Measurements from ENCODE around the gene AIG1.

AIG1 gene

DNA sequence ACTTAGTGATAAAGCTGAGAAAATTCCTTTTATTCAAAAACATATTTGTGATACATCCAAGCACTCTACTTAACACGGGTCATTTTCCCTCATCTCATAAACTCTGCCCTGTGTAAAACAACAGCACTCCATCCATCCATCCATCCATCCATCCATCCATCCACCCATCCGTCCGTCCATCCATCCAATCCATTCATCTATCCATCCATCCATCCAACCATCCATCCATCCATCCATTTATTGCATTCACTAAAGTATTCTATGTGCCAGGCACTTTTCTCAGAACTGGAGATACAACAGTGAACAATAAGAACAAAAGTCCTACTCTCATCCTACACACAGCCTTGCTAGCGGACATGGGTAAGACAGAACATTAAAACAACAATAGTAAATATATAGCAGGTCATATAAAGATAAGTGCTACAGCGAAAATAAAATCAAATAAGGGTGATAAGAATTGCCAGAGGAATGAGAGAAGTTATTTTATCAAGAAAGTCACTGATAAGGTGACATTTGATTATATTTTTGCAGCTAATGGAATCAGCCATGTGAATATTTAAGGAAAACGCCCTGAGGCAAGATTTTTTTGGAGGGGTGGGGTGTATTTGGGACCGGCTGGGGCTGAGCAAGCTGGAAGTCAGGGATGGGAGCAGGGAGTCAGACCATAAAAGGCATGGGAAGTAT, 311.7 kb downstream of the AIG1 start:
- DNase-seq (ENCODE audit: low read depth) = no peak

DNA sequence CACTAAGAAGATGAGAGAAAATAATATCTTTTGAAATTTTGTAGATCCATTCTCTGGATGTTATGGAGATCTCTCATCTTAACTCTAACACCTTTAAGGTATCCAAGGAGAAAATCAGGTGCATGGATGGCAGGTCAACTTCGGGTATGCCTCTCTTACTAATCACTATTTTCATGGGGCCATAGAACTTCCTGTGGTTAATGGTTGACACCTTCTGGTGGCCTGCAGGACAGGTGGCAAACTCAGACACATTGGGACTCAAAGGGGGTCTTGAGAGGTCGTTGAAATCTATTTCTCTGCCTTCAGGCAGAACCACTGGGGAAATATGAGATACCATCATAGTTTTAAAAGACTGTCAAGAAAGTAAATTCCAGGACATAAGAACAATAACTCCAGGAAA, 313.3 kb downstream of the AIG1 start:
- DNase-seq (ENCODE audit: low read depth) = no peak

DNA sequence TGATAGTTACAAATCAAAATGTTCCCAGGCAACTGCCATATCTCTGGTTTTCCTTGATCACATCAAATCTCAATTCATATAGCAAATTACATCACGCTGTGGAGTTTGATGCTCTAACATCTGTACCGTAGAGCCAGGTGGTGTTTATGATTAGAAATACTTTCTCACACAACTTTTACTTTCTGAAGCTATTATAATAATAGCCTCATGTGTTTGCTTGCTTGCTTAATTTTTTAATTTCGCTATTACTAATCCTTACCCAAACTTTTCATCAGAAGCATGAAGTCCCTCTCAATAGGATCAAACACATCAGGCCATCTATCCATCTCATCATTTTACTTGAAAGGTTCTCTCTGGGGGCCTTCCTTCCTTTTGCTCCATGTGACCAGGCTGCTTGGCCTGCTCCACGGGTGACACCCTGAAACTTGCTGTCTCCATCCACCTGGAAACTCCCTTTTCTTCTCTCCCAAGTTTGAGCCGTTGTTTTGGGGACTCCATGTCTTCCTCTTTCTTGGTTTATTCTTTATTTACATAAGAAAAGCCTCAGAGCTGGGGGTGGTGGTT, 314.4 kb downstream of the AIG1 start:
- no peak for DNase-seq (ENCODE audit: low read depth)

DNA sequence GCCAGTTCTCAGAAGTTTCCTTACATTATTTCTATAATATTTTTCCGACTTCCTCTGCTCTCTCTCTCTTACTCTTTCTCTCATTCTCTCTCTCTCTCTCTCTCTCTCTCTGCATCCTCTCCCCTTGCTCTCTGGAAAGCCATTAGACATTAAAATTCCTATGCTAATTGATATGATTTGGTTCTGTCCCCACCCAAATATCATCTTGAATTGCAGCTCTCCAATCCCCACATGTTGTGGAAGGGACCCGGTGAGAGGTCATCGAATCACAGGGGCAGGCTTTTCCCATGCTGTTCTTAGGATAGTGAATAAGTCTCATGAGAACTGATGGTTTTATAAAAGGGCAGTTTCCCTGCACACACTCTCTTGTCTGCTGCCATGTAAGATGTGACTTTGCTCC, 315.7 kb downstream of the AIG1 start:
- no peak for DNase-seq (ENCODE audit: low read depth)

DNA sequence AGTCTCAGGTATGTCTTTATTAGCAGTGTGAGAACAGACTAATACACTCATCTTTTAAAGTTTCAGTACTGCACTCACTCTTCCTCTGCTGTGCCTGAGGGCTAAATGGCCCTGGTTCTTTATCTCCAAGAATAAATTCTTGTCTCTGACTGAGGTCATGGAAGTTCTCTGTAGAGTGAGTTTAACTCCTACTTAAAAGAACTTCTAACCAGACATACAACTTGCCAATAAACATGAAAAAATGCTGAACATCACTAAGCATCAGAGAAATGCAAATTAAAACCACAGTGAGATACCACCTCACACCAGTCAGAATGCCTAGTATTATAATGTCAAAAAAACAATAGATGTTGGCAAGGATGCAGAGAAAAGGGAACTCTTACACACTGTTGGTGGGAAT, 316.2 kb downstream of the AIG1 start:
- no peak for DNase-seq (ENCODE audit: low read depth)

DNA sequence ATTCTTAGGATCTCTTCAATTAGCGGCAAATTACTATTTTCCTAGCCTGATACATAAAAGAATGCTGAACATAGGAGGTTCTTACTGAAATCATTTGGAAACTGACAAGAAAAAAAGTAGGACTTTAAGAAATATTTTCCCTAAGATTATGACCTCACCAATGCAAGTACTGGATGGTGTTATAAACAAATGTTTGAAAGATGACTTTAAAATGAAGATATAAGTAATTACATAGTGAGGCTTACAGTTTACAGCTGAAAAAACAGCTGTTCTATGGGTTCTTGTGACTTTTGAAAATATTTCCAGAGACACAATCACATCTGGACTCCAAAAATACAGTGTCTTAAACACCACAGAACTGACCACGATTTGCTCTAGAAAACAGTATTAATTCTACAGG, 324.9 kb downstream of the AIG1 start:
- no peak for DNase-seq (ENCODE audit: low read depth)

DNA sequence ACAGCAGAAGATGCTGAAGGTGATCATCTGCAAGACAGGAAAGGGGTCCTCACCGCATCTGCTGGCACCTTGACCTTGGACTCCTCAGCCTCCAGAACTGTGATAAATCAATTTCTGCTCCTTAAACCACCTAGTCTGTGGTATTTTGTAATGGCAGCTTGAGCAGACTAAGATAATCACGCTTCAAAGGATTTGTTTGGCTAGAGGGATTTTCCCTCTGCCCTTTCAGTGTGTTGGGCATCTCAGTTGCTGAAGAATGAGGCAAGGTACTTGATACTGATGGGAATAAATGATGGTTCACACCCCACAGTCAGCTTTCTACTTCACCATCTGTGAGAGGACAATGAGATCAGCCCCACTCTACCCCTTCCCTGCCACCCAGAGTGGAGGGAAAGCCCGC, 329.6 kb downstream of the AIG1 start:
- no peak for DNase-seq (ENCODE audit: low read depth)
